Endothelial cell of umbilical vein (primary cell): Measurements from ENCODE around the gene SWT1. TPM values are rescaled to one million over a fixed set of nuclear protein-coding genes. Genes with fewer than 3 reads are reported as not detected.

Source experiments
- BruUV-seq: library from RNA; stranded (reverse); fragments of 400-500 nt; replicated peaks from 2 replicates; lab custom pipeline; 2021; lab: Mats Ljungman, UMichigan
- CTCF ChIA-PET: fragments of 300-600, 350-600 bp; sonication (Branson Sonifier 250); formaldehyde crosslinking; loops from one replicate; lab custom pipeline; 2021; ENCODE audit warnings: antibody characterized with exemption, inconsistent platforms; lab: Charles Lee
- POLR2A ChIA-PET: fragments of 300-600, 350-600 bp; sonication (Branson Sonifier 250); formaldehyde crosslinking; loops from one replicate; lab custom pipeline; 2021; ENCODE audit warnings: antibody characterized with exemption, inconsistent platforms; lab: Charles Lee
- DNase-seq: peaks from one replicate; pipeline ENCODE4 v3.0.0-alpha.2; 2011; ENCODE audit warnings: low read depth, low spot score
- FAIRE-seq: peaks from 2 replicates; lab custom pipeline; 2011; peaks lifted over from hg19 to GRCh38; lab: Jason Lieb, UNC
- H2AFZ ChIP-seq: 2 replicates; pipeline ENCODE4 v1.6.0; 2012; ENCODE audit warnings: low read depth, low read length, control low read depth, inconsistent platforms
- H3K27ac ChIP-seq: 2 replicates; pipeline ENCODE4 v1.5.1; 2011; ENCODE audit warnings: low read depth, mild to moderate bottlenecking, control low read depth, low read length, moderate library complexity; ENCODE audit not compliant: insufficient read depth
- H3K27me3 ChIP-seq, 2 experiments: 2 replicates each; pipeline versions ENCODE4 v1.6.0 to v1.6.1; 2011; ENCODE audit warnings: low read length in 2 of 2, mixed read lengths in 1 of 2; ENCODE audit not compliant: control insufficient read depth in 2 of 2, insufficient read depth in 2 of 2
- H3K36me3 ChIP-seq, 2 experiments: 2 replicates in 1 of 2; 3 replicates in 1 of 2; pipeline ENCODE4 v1.5.1; 2011; ENCODE audit warnings: low read length in 2 of 2, mild to moderate bottlenecking in 1 of 2, moderate library complexity in 1 of 2; ENCODE audit not compliant: control insufficient read depth in 2 of 2, insufficient read depth in 2 of 2; ENCODE audit errors: extremely low read depth in 1 of 2
- H3K4me1 ChIP-seq: 3 replicates; pipeline ENCODE4 v1.5.1; 2011; ENCODE audit warnings: mild to moderate bottlenecking, low read length; ENCODE audit not compliant: control insufficient read depth, insufficient read depth; ENCODE audit errors: extremely low read depth
- H3K4me2 ChIP-seq: 2 replicates; pipeline ENCODE4 v1.6.1; 2011; ENCODE audit warnings: low read length, control low read depth, mixed read lengths; ENCODE audit not compliant: insufficient read depth
- H3K4me3 ChIP-seq, 3 experiments: fragments of 200-600 bp in 1 of 3; sonication (generic), shearing (Covaris generic) in 1 of 3; replicated peaks in 1 of 3; 2 replicates each; pipeline ENCODE4 v1.5.1; 2011 to 2016; ENCODE audit warnings: control low read depth in 3 of 3, low read length in 3 of 3, mild to moderate bottlenecking in 2 of 3, inconsistent platforms in 1 of 3, low read depth in 1 of 3, moderate library complexity in 1 of 3; ENCODE audit not compliant: insufficient read depth in 1 of 3
- H3K79me2 ChIP-seq: 2 replicates; pipeline ENCODE4 v1.6.0; 2012; ENCODE audit warnings: low read length, inconsistent platforms; ENCODE audit not compliant: control insufficient read depth, insufficient read depth
- H3K9ac ChIP-seq: replicated peaks from 2 replicates; pipeline ENCODE3; 2011; ENCODE audit warnings: low read length, control low read depth; ENCODE audit not compliant: insufficient read depth; ENCODE audit errors: extremely low read depth
- H3K9me1 ChIP-seq: replicated peaks from 3 replicates; pipeline ENCODE4 v1.6.0; 2011; ENCODE audit warnings: mild to moderate bottlenecking, low read length; ENCODE audit not compliant: control insufficient read depth, insufficient read depth; ENCODE audit errors: extremely low read depth
- H3K9me3 ChIP-seq: replicated peaks from 2 replicates; pipeline ENCODE4 v1.5.1; 2012; ENCODE audit warnings: low read length, inconsistent platforms; ENCODE audit not compliant: control insufficient read depth, insufficient read depth
- H4K20me1 ChIP-seq: replicated peaks from 2 replicates; pipeline ENCODE3; 2011; ENCODE audit warnings: mild to moderate bottlenecking, low read length; ENCODE audit not compliant: control insufficient read depth, insufficient read depth; ENCODE audit errors: extremely low read depth
- CTCF ChIP-seq, 2 donors: IDR thresholded peaks; 1 replicate in 1 of 2; 2 replicates in 1 of 2; pipeline ENCODE4 v1.5.1; 2011; ENCODE audit warnings: low read length in 2 of 2, mild to moderate bottlenecking in 2 of 2, moderate library complexity in 2 of 2, control low read depth in 1 of 2, inconsistent platforms in 1 of 2, low read depth in 1 of 2; ENCODE audit not compliant: insufficient read depth in 1 of 2; ENCODE audit errors: extremely low read depth in 1 of 2
- EZH2 ChIP-seq: IDR thresholded peaks from 2 replicates; pipeline ENCODE4 v1.6.1; 2012; ENCODE audit warnings: borderline replicate concordance, low read depth, mild to moderate bottlenecking, moderate library complexity, low read length, inconsistent platforms; ENCODE audit not compliant: severe bottlenecking
- FOS ChIP-seq: IDR thresholded peaks from 2 replicates; pipeline ENCODE4 v1.6.1; 2011; ENCODE audit warnings: mild to moderate bottlenecking, low read length, moderate library complexity, borderline replicate concordance; ENCODE audit not compliant: insufficient read depth
- GATA2 ChIP-seq: IDR thresholded peaks from 2 replicates; pipeline ENCODE4 v1.7.0; 2011; ENCODE audit warnings: low read depth, mild to moderate bottlenecking, moderate library complexity, mixed read lengths, low read length; ENCODE audit not compliant: insufficient read length, insufficient read depth
- JUN ChIP-seq: IDR thresholded peaks from 2 replicates; pipeline ENCODE4 v1.6.1; 2011; ENCODE audit warnings: borderline replicate concordance, low read depth; ENCODE audit not compliant: insufficient read length, insufficient read depth
- MAX ChIP-seq: IDR thresholded peaks from 2 replicates; pipeline ENCODE4 v1.6.1; 2011; ENCODE audit not compliant: insufficient read depth, insufficient read length
- MYC ChIP-seq: IDR thresholded peaks from one replicate; pipeline ENCODE4 v1.6.1; 2011; ENCODE audit warnings: mild to moderate bottlenecking, low read depth, low read length
- POLR2A ChIP-seq: IDR thresholded peaks from 2 replicates; pipeline ENCODE4 v1.6.1; 2012; ENCODE audit warnings: low read depth, mild to moderate bottlenecking, control low read depth, low read length
- POLR2AphosphoS5 ChIP-seq: IDR thresholded peaks from 2 replicates; pipeline ENCODE4 v1.6.1; 2012; ENCODE audit warnings: low read depth, mild to moderate bottlenecking, control low read depth, low read length, moderate library complexity; ENCODE audit not compliant: insufficient read depth
- dilution Hi-C: fragments of 300-500 bp; cut with MboI; formaldehyde crosslinking; loops from one replicate; pipeline ENCODE4 v1.15.0; 2019; ENCODE audit warnings: low sequenced_read_pairs; ENCODE audit not compliant: extremely low pct_ligation_motif_present
- intact Hi-C: fragments of 100-400 bp; cut with micrococcal nuclease; formaldehyde crosslinking; loops from one replicate; pipeline ENCODE4 v1.10.0; 2022
- polyA plus RNA-seq, 4 experiments: library from polyadenylated mRNA; depleted of rRNA in 3 of 4; stranded (reverse) in 3 of 4; unstranded in 1 of 4; fragments of >200 nt; gene quantifications; 2 replicates each; pipeline versions ENCODE4 v1.2.1 to v1.2.3, GENCODE V29; 2011 to 2012; ENCODE audit warnings: missing spikeins in 1 of 4
- total RNA-seq: library from RNA; stranded (reverse); gene quantifications from 2 replicates; pipeline ENCODE4 v1.2.3, GENCODE V29; 2021

SWT1 gene
- total and polyA plus RNA-seq, 2 donors (not counting 3 experiments of a cell fraction or from before 2014, with no cell fraction given) = 1.0 to 4.3 TPM

GRCh38 chr1:185317034-185317885 lies 160.3 kb downstream of the SWT1 start, which contains the start of gene IVNS1ABP:
Gene IVNS1ABP (minus strand): TSS chr1:185317243. CDS start chr1:185309493, 7,750 bp downstream.
- H4K20me1 ChIP-seq = peaks cover 21% of the 10 kb centered on the region
- peaks cover 36% of the 10 kb centered on the region for H3K4me1 ChIP-seq
- peak within 1 kb of the TSS; percentile 89 for H2AFZ ChIP-seq
- dilution Hi-C loops (no loop called here), intact Hi-C loops (loop anchor here (1.0 to 5.0 kb wide), 13 partner anchors 50 to 895 kb away; partner anchors contain the start of genes SWT1 and TRMT1L)
- no peak for TF ChIP-seq FOS
- TF ChIP-seq JUN = no peak
- TF ChIP-seq POLR2A = peak; percentile 96
- TF ChIP-seq POLR2AphosphoS5 = peak; percentile 93
- TF ChIP-seq GATA2 = peak; percentile 65
- no peak for TF ChIP-seq EZH2
- peak; percentile 90 for TF ChIP-seq MAX
- TF ChIP-seq CTCF (IDR thresholded peaks at IDR 0.05; ENCODE audit: extremely low read depth in 1 of 2, insufficient read depth in 1 of 2, low read depth in 1 of 2, low read length in 2 of 2) = peak in 1 of 2 donors; percentile 19
- TF ChIP-seq MYC = no peak
- POLR2A ChIA-PET = interaction anchor here (0.8 to 2.4 kb wide), 10 partner anchors 15 to 363 kb away, joined by 3 to 9 read pairs (median 4); no protein-coding TSS in a partner anchor
- H3K9ac ChIP-seq = peak within 1 kb of the TSS; percentile 94
- CTCF ChIA-PET = interaction anchor here (0.7 to 5.1 kb wide), 24 partner anchors 9 to 363 kb away, joined by 3 to 38 read pairs (median 3); no protein-coding TSS in a partner anchor
- peak; percentile 96 for DNase-seq
- H3K79me2 ChIP-seq = peaks cover 47% of the 10 kb centered on the region
- peak within 1 kb of the TSS; percentile 66 to 98 (median 94) for H3K4me3 ChIP-seq
- no peaks in the 10 kb centered on the region for H3K36me3 ChIP-seq
- H3K9me1 ChIP-seq = peaks cover 2% of the 10 kb centered on the region
- H3K9me3 ChIP-seq = no peaks in the 10 kb centered on the region
- H3K4me2 ChIP-seq = peak within 1 kb of the TSS; percentile 95
- peak; percentile 74 for FAIRE-seq
- peak within 1 kb of the TSS; percentile 87 for H3K27ac ChIP-seq
- BruUV-seq = no TSS peak
- no peaks in the 10 kb centered on the region for H3K27me3 ChIP-seq
